SK-N-SH (cell line): Measurements from ENCODE around the gene MYLIP.

Source experiments
- CHD2 ChIP-seq: fragments of 150-350 bp; IDR thresholded peaks from 2 replicates; pipeline ENCODE4 v1.6.1; 2018; ENCODE audit warnings: low read length; ENCODE audit not compliant: partially characterized antibody
- CTCF ChIP-seq: fragments of 200-600 bp; sonication (generic); IDR thresholded peaks from 2 replicates; pipeline ENCODE4 v1.6.1; 2017; ENCODE audit warnings: antibody characterized with exemption, mild to moderate bottlenecking, moderate library complexity
- EP300 ChIP-seq, 2 experiments: IDR thresholded peaks; 2 replicates each; pipeline versions ENCODE4 v1.4.0 to v1.6.1; 2012; ENCODE audit warnings: borderline replicate concordance in 1 of 2, low read depth in 1 of 2, low read length in 1 of 2
- EZH2phosphoT487 ChIP-seq: fragments of 200-600 bp; sonication (generic); IDR thresholded peaks from 2 replicates; pipeline ENCODE4 v1.6.1; 2017; ENCODE audit warnings: low read depth, mixed run types, mild to moderate bottlenecking, antibody characterized with exemption, moderate library complexity, borderline replicate concordance
- MAX ChIP-seq: IDR thresholded peaks from 2 replicates; pipeline ENCODE4 v1.4.0; 2012; ENCODE audit warnings: low read depth
- RCOR1 ChIP-seq: fragments of 150-350 bp; IDR thresholded peaks from 2 replicates; pipeline ENCODE4 v1.6.1; 2017; ENCODE audit warnings: antibody characterized with exemption, low read length
- RFX5 ChIP-seq: IDR thresholded peaks from 2 replicates; pipeline ENCODE4 v1.6.1; 2012; ENCODE audit warnings: mild to moderate bottlenecking, improper control_type of control experiment, low read length
- TAF1 ChIP-seq: IDR thresholded peaks from 2 replicates; pipeline ENCODE4 v1.6.1; 2012; ENCODE audit warnings: low read depth, mild to moderate bottlenecking, low read length, moderate library complexity, borderline replicate concordance
- TEAD4 ChIP-seq: IDR thresholded peaks from 2 replicates; pipeline ENCODE4 v1.4.0; 2012; ENCODE audit warnings: mild to moderate bottlenecking, borderline replicate concordance; ENCODE audit not compliant: insufficient read depth
- USF2 ChIP-seq: fragments of 150-350 bp; IDR thresholded peaks from 2 replicates; pipeline ENCODE4 v1.6.1; 2017; ENCODE audit warnings: antibody characterized with exemption, low read length, low read depth, borderline replicate concordance
- YY1 ChIP-seq: IDR thresholded peaks from 2 replicates; pipeline ENCODE4 v1.4.0; 2012; ENCODE audit warnings: low read depth, mild to moderate bottlenecking

DNA sequence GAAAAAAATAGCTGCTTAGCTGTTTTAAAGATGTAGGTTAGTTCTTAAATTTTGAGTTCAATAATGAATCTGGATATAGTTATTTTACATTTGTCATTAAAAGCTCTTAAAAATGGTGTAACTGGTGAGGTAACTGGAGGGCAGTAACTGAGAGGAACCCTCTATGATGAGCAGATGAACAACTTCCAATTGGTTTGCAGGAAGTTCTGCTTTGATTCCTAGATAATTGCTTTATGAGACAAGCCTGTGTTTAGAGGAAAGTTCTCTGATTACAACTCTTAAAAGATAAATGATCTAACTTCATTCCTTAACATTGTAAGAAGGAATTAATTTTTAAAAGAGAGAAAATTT is 8.5 kb downstream of the MYLIP start:
- TF ChIP-seq CTCF (no peak), TAF1 (no peak), CHD2 (no peak), EP300 (IDR thresholded peaks at IDR 0.05; ENCODE audit: borderline replicate concordance in 1 of 2, low read depth in 1 of 2, low read length in 1 of 2) (no peak), USF2 (no peak), RFX5 (no peak), EZH2phosphoT487 (no peak), YY1 (no peak), MAX (no peak), TEAD4 (no peak), RCOR1 (no peak)
